ACC112 (cell line): ENCODE measurements around the gene OR10W1.

Experiments used
- H2AFZ ChIP-seq: fragments of 200-600 bp; sonication (generic); one replicate; pipeline ENCODE4 v1.6.0; 2017; ENCODE audit warnings: antibody characterized with exemption, low read length; ENCODE audit not compliant: unreplicated experiment
- H3K27ac ChIP-seq: fragments of 200-600 bp; sonication (generic); 2 replicates; pipeline ENCODE4 v1.5.1; 2014; ENCODE audit warnings: low read depth, mild to moderate bottlenecking, antibody characterized with exemption, low read length, moderate library complexity
- H3K27me3 ChIP-seq: fragments of 200-600 bp; sonication (generic); 2 replicates; pipeline ENCODE4 v1.6.1; 2014; ENCODE audit warnings: mild to moderate bottlenecking, antibody characterized with exemption, low read length, moderate library complexity, mixed read lengths; ENCODE audit not compliant: insufficient read depth
- H3K36me3 ChIP-seq: fragments of 200-600 bp; sonication (generic); 2 replicates; pipeline ENCODE4 v1.6.1; 2016; ENCODE audit warnings: mild to moderate bottlenecking, antibody characterized with exemption, low read length, moderate library complexity, mixed read lengths; ENCODE audit not compliant: insufficient read depth
- H3K4me1 ChIP-seq: fragments of 200-600 bp; sonication (generic); one replicate; pipeline ENCODE4 v1.6.1; 2016; ENCODE audit warnings: low read length, mixed read lengths; ENCODE audit not compliant: insufficient read depth, unreplicated experiment, control insufficient read depth
- H3K4me3 ChIP-seq: fragments of 200-600 bp; sonication (generic); 2 replicates; pipeline ENCODE4 v1.5.1; 2014; ENCODE audit warnings: mild to moderate bottlenecking, low read depth, low read length
- H3K79me2 ChIP-seq: fragments of 200-600 bp; sonication (generic); one replicate; pipeline ENCODE4 v1.6.0; 2016; ENCODE audit warnings: low read length; ENCODE audit not compliant: control insufficient read depth, unreplicated experiment, insufficient read depth

The OR10W1 gene

GRCh38 chr11:58268142-58268541, at the start of gene OR10W1:
TSS of gene OR10W1 (minus strand) at chr11:58268260. CDS start at chr11:58267858, 402 bp downstream.
- H3K4me1 ChIP-seq, result no peaks in the 10 kb centered on the region
- no peaks in the 10 kb centered on the region for H3K36me3 ChIP-seq
- no peak within 1 kb of the TSS for H2AFZ ChIP-seq
- H3K27ac ChIP-seq, result no peak within 1 kb of the TSS
- 0 out of 2 replicates have a peak, but pooled peaks cover 2% of the 10 kb centered on the region for H3K27me3 ChIP-seq
- H3K4me3 ChIP-seq, result no peak within 1 kb of the TSS
- no peaks in the 10 kb centered on the region for H3K79me2 ChIP-seq

GRCh38 chr11:58316142-58316541, 48.1 kb upstream of the OR10W1 start:
- Histone ChIP-seq H3K4me3 (no peak overlapping the region), H3K36me3 (no peaks in the 10 kb centered on the region), H3K4me1 (peaks cover 33% of the 10 kb centered on the region), H3K27me3 (no peaks in the 10 kb centered on the region), H2AFZ (peak overlapping the region; percentile 16), H3K27ac (peak overlapping the region; percentile 47), H3K79me2 (no peaks in the 10 kb centered on the region)

GRCh38 chr11:58301576-58301975, 33.5 kb upstream of the OR10W1 start:
- no peaks in the 10 kb centered on the region for H3K36me3 ChIP-seq
- no peaks in the 10 kb centered on the region for H3K27me3 ChIP-seq
- no peak overlapping the region for H3K27ac ChIP-seq
- H3K79me2 ChIP-seq, result no peaks in the 10 kb centered on the region
- peak overlapping the region; percentile 4 for H2AFZ ChIP-seq
- H3K4me1 ChIP-seq, result peaks cover 7% of the 10 kb centered on the region
- no peak overlapping the region for H3K4me3 ChIP-seq

GRCh38 chr11:58292017-58292416, 24.0 kb upstream of the OR10W1 start:
- no peaks in the 10 kb centered on the region for H3K36me3 ChIP-seq
- no peaks in the 10 kb centered on the region for H3K27me3 ChIP-seq
- no peaks in the 10 kb centered on the region for H3K79me2 ChIP-seq
- no peak overlapping the region for H2AFZ ChIP-seq
- no peak overlapping the region for H3K4me3 ChIP-seq
- H3K4me1 ChIP-seq, result no peaks in the 10 kb centered on the region
- no peak overlapping the region for H3K27ac ChIP-seq

- Histone ChIP-seq H3K27me3 (no peaks in the 10 kb centered on the region), H3K4me3 (no peak overlapping the region), H2AFZ (no peak overlapping the region), H3K4me1 (no peaks in the 10 kb centered on the region), H3K27ac (no peak overlapping the region), H3K79me2 (no peaks in the 10 kb centered on the region), H3K36me3 (no peaks in the 10 kb centered on the region)
These were observed 21.2 kb upstream of the OR10W1 start for GRCh38 chr11:58289266-58289665.

GRCh38 chr11:58286249-58286648, 18.2 kb upstream of the OR10W1 start:
- Histone ChIP-seq H3K36me3 (no peaks in the 10 kb centered on the region), H3K27me3 (peaks cover 5% of the 10 kb centered on the region; the same call in 1 of the 2 replicates), H3K79me2 (no peaks in the 10 kb centered on the region), H3K4me1 (no peaks in the 10 kb centered on the region), H3K4me3 (no peak overlapping the region), H3K27ac (no peak overlapping the region), H2AFZ (no peak overlapping the region)

- H3K4me3 ChIP-seq, result no peak overlapping the region
- H2AFZ ChIP-seq, result no peak overlapping the region
- H3K27ac ChIP-seq, result no peak overlapping the region
- H3K79me2 ChIP-seq, result no peaks in the 10 kb centered on the region
- no peaks in the 10 kb centered on the region for H3K36me3 ChIP-seq
- H3K4me1 ChIP-seq, result no peaks in the 10 kb centered on the region
- peaks cover 5% of the 10 kb centered on the region; the same call in 1 of the 2 replicates for H3K27me3 ChIP-seq
These were observed 17.5 kb upstream of the OR10W1 start for GRCh38 chr11:58285483-58286040.

- Histone ChIP-seq H3K27me3 (0 out of 2 replicates have a peak, but pooled peaks cover 4% of the 10 kb centered on the region), H3K27ac (no peak overlapping the region), H3K4me3 (no peak overlapping the region), H3K4me1 (no peaks in the 10 kb centered on the region), H3K36me3 (no peaks in the 10 kb centered on the region), H2AFZ (no peak overlapping the region), H3K79me2 (no peaks in the 10 kb centered on the region)
These were observed 8.1 kb upstream of the OR10W1 start for GRCh38 chr11:58276151-58276550.

GRCh38 chr11:58275002-58275401, 6.9 kb upstream of the OR10W1 start:
- Histone ChIP-seq H3K27ac (no peak overlapping the region), H3K27me3 (0 out of 2 replicates have a peak, but pooled peaks cover 4% of the 10 kb centered on the region), H3K4me3 (no peak overlapping the region), H2AFZ (no peak overlapping the region), H3K79me2 (no peaks in the 10 kb centered on the region), H3K36me3 (no peaks in the 10 kb centered on the region), H3K4me1 (no peaks in the 10 kb centered on the region)

GRCh38 chr11:58259983-58260382, 8.1 kb downstream of the OR10W1 start:
- Histone ChIP-seq H2AFZ (no peak overlapping the region), H3K4me3 (no peak overlapping the region)

GRCh38 chr11:58254936-58255335, 13.1 kb downstream of the OR10W1 start:
- no peak overlapping the region for H3K27ac ChIP-seq
- H2AFZ ChIP-seq, result no peak overlapping the region
- H3K79me2 ChIP-seq, result no peaks in the 10 kb centered on the region
- no peaks in the 10 kb centered on the region for H3K4me1 ChIP-seq
- H3K27me3 ChIP-seq, result no peaks in the 10 kb centered on the region; the same call in 1 of the 2 replicates
- no peak overlapping the region for H3K4me3 ChIP-seq
- no peaks in the 10 kb centered on the region for H3K36me3 ChIP-seq

More at GRCh38 chr11:58259983-58260382, 8.1 kb downstream of the OR10W1 start:
- Histone ChIP-seq H3K27ac (no peak overlapping the region), H3K4me1 (no peaks in the 10 kb centered on the region), H3K36me3 (no peaks in the 10 kb centered on the region), H3K27me3 (peaks cover 2% of the 10 kb centered on the region; the same call in 1 of the 2 replicates), H3K79me2 (no peaks in the 10 kb centered on the region)
